OCI-LY3 (cell line): ENCODE measurements around the gene ZCCHC24.

ENCODE experiments used
- CTCF ChIP-seq: fragments of 200-600, 300-600 bp; sonication (generic); IDR thresholded peaks from 2 replicates; pipeline ENCODE4 v1.5.1; 2014; ENCODE audit warnings: antibody characterized with exemption, low read length, low read depth
- EZH2phosphoT487 ChIP-seq: fragments of 200-600 bp; shearing (Covaris generic); IDR thresholded peaks from 2 replicates; pipeline ENCODE4 v1.6.1; 2018; ENCODE audit warnings: antibody characterized with exemption, mixed run types, low read depth

- no peak for TF ChIP-seq CTCF
- TF ChIP-seq EZH2phosphoT487, result no peak
These were observed 102.4 kb downstream of the ZCCHC24 start for GRCh38 chr10:79342811-79343561.
